Measurements from ENCODE around the gene ABHD8. TPM values are rescaled to one million over a fixed set of nuclear protein-coding genes. Genes with fewer than 3 reads are reported as not detected.

The ABHD8 gene
- total RNA-seq, 2 donors from 2014 or later: 10.4 to 10.5 TPM

GRCh38 chr19:17326595-17326966 is 23.4 kb upstream of the ABHD8 start:
- ATAC-seq (no peak), DNase-seq (ENCODE audit: low spot score in 2 of 2) (no peak)
- no peaks in the 10 kb centered on the region for H3K36me3 Mint-ChIP-seq
- H3K27ac Mint-ChIP-seq: no peak overlapping the region
- H3K9me3 Mint-ChIP-seq: no peaks in the 10 kb centered on the region

GRCh38 chr19:17325881-17326594 is 22.8 kb upstream of the ABHD8 start:
- no peaks in the 10 kb centered on the region for H3K9me3 Mint-ChIP-seq
- no peak overlapping the region for H3K27ac Mint-ChIP-seq
- ATAC-seq (no peak), DNase-seq (ENCODE audit: low spot score in 2 of 2) (no peak)
- H3K36me3 Mint-ChIP-seq: no peaks in the 10 kb centered on the region

DNA sequence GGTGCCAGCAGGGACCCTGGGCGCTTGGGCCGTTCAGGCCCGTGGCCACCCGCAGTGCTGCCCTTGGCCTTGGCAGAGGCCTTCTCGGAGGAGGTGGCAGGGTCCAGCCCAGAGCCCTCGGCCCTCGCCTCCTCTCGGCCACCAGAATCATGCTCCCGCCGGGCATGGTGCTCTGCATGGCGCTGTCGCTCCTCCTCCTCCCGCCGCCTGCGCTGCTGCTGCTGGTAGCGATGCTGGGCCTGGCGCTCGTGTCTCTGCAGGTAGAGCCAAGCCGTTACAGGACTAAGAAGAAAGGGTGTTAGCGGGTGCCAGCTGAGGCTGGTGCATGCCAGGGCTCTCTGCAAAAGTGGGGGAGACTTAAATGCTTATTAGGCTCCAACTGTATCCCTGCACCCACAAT is 21.9 kb upstream of the ABHD8 start:
- ATAC-seq: no peak
- Mint-ChIP-seq H3K9me3 (no peaks in the 10 kb centered on the region), H3K27ac (no peak overlapping the region), H3K36me3 (peaks cover 0 to 2% of the 10 kb centered on the region in 2 donors)
- no peak for DNase-seq (ENCODE audit: low spot score in 2 of 2)

- Mint-ChIP-seq H3K9me3 (no peaks in the 10 kb centered on the region), H3K27ac (no peak overlapping the region), H3K36me3 (peaks cover 0 to 5% of the 10 kb centered on the region in 2 donors)
- no peak for DNase-seq (ENCODE audit: low spot score in 2 of 2)
- no peak for ATAC-seq
Measured at GRCh38 chr19:17324357-17325114, 21.3 kb upstream of the ABHD8 start.

DNA sequence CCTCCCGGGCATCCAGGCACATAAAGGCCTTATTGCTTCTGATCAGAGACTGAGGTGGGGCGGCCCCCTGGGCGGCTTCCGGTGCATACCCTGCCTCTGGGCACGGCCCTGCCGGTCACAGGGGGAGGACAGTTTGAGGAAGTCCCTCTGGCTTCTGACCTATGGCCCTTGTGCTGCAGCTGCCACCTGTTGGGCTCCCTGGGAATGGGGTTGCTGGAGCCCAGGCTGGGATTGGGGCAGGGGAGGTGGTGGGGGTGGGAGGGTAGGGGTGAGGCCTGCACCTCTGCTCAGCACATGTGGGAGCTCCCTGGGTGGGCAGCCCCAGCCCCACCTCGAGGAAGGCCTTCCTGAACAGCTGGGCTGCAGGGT is 20.7 kb upstream of the ABHD8 start:
- Mint-ChIP-seq H3K27ac (no peak overlapping the region), H3K36me3 (peaks cover 0 to 5% of the 10 kb centered on the region in 2 donors), H3K9me3 (no peaks in the 10 kb centered on the region)
- DNase-seq (ENCODE audit: low spot score in 2 of 2): no peak
- peak in 1 of 2 donors; percentile 83 for ATAC-seq

GRCh38 chr19:17323300-17323963 is 20.2 kb upstream of the ABHD8 start:
- ATAC-seq: peak in 1 of 2 donors; percentile 18

GRCh38 chr19:17322854-17323253 is 19.6 kb upstream of the ABHD8 start:
- no peak for ATAC-seq
- Mint-ChIP-seq H3K36me3 (peaks cover 0 to 5% of the 10 kb centered on the region in 2 donors), H3K9me3 (no peaks in the 10 kb centered on the region), H3K27ac (peak overlapping the region; percentile 7 to 72)
- no peak for DNase-seq (ENCODE audit: low spot score in 2 of 2)

More at GRCh38 chr19:17323300-17323963, 20.2 kb upstream of the ABHD8 start:
- peak overlapping the region; percentile 7 to 72 for H3K27ac Mint-ChIP-seq
- DNase-seq (ENCODE audit: low spot score in 2 of 2): no peak
- H3K36me3 Mint-ChIP-seq: peaks cover 0 to 5% of the 10 kb centered on the region in 2 donors
- H3K9me3 Mint-ChIP-seq: no peaks in the 10 kb centered on the region

- Mint-ChIP-seq H3K27ac (peak overlapping the region; percentile 7 to 44), H3K36me3 (peaks cover 0 to 5% of the 10 kb centered on the region in 2 donors), H3K9me3 (no peaks in the 10 kb centered on the region)
- no peak for DNase-seq (ENCODE audit: low spot score in 2 of 2)
- peak in 1 of 2 donors; percentile 12 for ATAC-seq
Measured at GRCh38 chr19:17321655-17322489, 18.6 kb upstream of the ABHD8 start.

DNA sequence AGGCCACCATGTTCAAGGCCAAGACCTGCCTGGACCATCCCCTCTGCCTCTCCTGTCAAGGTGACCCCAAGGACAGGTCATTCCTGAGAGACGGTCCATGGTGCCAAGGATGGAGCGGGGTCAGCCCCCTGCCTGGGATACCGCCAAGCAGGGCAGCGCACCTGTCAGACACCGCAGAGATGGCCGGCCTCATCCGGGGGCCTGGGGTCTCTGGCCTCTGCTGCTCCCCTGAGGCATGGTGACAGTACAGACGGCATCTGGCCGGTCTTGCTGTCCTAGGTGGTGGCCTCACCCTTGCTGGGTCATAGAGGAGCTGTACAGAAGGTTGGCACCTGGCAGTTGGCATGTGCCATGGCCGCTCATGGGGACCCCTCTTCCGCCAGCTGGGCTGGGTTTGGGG is 17.2 kb upstream of the ABHD8 start:
- no peak for ATAC-seq
- peaks cover 7 to 10% of the 10 kb centered on the region in 2 donors for H3K36me3 Mint-ChIP-seq
- DNase-seq (ENCODE audit: low spot score in 2 of 2): no peak
- H3K27ac Mint-ChIP-seq: no peak overlapping the region
- no peaks in the 10 kb centered on the region for H3K9me3 Mint-ChIP-seq

GRCh38 chr19:17319473-17320238 is 16.4 kb upstream of the ABHD8 start:
- DNase-seq (ENCODE audit: low spot score in 2 of 2) (no peak), ATAC-seq (no peak)
- Mint-ChIP-seq H3K9me3 (no peaks in the 10 kb centered on the region), H3K27ac (peak overlapping the region in 1 of 2 donors; percentile 44), H3K36me3 (peaks cover 7 to 10% of the 10 kb centered on the region in 2 donors)

GRCh38 chr19:17318966-17319365 is 15.7 kb upstream of the ABHD8 start:
- ATAC-seq (no peak), DNase-seq (ENCODE audit: low spot score in 2 of 2) (no peak)
- H3K9me3 Mint-ChIP-seq: no peaks in the 10 kb centered on the region
- peaks cover 7 to 10% of the 10 kb centered on the region in 2 donors for H3K36me3 Mint-ChIP-seq
- H3K27ac Mint-ChIP-seq: peak overlapping the region in 1 of 2 donors; percentile 44

DNA sequence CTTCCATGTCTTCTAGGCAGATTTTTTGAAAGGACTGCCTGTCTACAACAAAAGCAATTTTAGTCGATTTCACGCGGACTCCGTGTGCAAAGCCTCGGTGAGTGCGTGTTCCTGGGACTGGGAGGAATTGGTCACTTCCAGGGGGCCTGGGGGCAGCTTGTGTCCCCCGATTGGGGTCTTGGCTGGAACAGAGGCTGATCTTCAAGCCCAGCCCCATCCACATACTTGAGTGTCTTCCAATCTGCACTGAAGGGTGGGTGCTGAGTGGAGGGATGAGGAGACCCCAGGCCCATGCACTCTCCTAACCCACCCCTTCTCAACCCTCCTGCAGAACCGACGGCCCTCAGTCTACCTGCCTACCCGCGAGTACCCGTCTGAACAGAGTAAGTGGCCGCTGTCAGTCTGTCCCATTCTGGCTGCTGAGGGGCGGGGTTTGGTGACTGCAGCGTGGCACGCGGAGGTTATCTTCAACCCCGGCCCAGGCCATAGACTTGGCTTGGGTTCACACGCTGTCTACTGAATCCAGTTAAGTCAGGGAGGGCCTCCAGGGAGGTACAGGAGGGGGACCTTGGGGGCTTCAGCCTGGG is 10.9 kb upstream of the ABHD8 start:
- DNase-seq (ENCODE audit: low spot score in 2 of 2): no peak
- H3K9me3 Mint-ChIP-seq: no peaks in the 10 kb centered on the region
- peaks cover 13 to 17% of the 10 kb centered on the region in 2 donors for H3K36me3 Mint-ChIP-seq
- no peak overlapping the region for H3K27ac Mint-ChIP-seq
- ATAC-seq: no peak

DNA sequence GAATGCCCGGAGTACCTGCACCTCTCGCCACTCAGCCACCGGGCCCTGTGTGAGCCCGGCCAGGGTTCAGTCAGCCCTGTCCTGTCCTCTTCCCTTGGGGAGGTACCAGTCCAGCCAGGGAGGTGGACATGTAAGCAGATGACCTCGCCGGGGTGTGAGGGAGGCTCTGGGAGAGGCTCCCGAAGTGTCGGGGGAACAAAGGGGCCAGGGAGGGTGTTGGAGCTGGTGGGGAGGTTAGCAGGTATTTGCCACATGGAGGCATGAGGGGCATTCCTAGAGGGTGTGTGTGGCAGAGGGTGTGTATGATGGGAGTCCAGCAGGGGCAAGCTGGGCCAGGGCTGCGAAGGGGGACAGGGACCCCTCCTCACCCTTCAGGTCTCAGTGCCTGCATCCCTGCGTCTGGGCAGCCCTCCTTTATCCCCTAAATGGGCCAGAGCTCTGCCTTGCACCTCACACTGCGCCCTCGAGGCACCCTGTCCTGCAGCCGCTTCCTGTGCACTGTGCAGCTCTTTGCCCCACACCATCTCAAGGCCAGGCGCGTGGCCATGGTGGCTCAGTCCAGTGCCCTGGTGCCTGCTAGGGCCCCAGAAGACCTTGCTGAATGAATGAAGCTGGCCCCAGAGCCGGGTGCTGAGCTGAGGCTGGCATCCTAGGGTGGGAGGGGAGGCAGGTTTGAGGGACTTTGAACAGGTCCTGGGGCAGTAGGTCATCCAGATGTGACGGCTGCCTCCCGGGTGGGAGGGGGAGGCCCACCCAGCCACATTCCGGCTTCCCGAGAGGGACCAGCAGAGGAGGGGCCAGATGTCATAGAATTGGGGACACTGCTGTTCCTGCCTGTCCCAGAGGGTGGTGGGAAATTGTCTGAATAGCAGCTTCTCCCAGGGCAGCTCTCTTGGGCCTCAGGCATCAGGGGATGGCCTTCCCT is 9.2 kb upstream of the ABHD8 start:
- no peak for DNase-seq (ENCODE audit: low spot score in 2 of 2)

DNA sequence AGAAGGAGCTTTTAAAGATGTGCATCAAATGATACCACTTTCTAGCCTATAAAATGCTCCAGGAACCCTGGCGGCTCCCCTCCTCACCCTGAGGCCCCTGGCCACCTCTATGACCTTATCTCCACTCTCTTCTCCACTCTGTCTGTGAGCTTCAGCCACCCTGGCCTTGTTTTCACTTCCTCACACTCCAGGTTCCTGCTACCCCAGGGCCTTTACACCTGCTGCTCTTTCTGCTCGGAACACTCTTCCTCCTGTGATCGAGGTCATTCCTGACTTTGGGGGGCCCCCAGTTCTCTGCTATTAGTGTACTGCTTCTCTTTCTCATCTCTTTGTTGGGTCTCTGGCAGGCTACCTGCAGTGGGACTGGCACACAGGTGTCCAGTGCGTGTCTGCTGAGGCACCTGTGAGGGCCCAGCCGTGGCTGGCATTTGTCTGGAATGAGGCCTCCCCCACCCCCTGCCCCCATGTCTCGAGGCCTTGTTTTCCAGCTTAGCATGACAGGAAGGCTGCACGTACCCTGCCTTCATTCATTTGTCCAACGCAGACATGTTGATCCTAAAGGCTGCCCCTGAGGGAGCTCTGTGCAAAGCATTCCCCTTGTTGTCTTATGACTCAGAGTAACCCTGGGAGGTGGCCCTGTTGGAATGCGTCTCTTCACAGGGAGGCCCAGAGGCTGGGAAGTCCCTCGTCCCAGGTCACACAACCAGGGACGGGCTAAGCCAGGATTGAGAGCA is 8.4 kb upstream of the ABHD8 start:
- H3K27ac Mint-ChIP-seq: peak overlapping the region; percentile 6 to 89

More for the DNA sequence above, 9.2 kb upstream of the ABHD8 start:
- no peaks in the 10 kb centered on the region for H3K9me3 Mint-ChIP-seq
- no peak for ATAC-seq
- peaks cover 13 to 17% of the 10 kb centered on the region in 2 donors for H3K36me3 Mint-ChIP-seq
- peak overlapping the region in 1 of 2 donors; percentile 89 for H3K27ac Mint-ChIP-seq

More for the DNA sequence above, 8.4 kb upstream of the ABHD8 start:
- ATAC-seq (no peak), DNase-seq (ENCODE audit: low spot score in 2 of 2) (no peak)
- Mint-ChIP-seq H3K9me3 (no peaks in the 10 kb centered on the region), H3K36me3 (peaks cover 13 to 17% of the 10 kb centered on the region in 2 donors)

Measured in activated naive CD4-positive, alpha-beta T cell treated with anti-CD3 and anti-CD28 coated beads, Interleukin-2, amount 50 U/mL, for 72 hours (primary cell).